IPS DF 4.7 (cell line): ENCODE results near the gene FAXDC2.

Experiments
- DNase-seq: peaks from one replicate; pipeline ENCODE4 v3.0.0-alpha.2; 2013; ENCODE audit warnings: low spot score; ENCODE audit errors: extremely low read depth

Gene FAXDC2, protein sequence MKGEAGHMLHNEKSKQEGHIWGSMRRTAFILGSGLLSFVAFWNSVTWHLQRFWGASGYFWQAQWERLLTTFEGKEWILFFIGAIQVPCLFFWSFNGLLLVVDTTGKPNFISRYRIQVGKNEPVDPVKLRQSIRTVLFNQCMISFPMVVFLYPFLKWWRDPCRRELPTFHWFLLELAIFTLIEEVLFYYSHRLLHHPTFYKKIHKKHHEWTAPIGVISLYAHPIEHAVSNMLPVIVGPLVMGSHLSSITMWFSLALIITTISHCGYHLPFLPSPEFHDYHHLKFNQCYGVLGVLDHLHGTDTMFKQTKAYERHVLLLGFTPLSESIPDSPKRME

DNA sequence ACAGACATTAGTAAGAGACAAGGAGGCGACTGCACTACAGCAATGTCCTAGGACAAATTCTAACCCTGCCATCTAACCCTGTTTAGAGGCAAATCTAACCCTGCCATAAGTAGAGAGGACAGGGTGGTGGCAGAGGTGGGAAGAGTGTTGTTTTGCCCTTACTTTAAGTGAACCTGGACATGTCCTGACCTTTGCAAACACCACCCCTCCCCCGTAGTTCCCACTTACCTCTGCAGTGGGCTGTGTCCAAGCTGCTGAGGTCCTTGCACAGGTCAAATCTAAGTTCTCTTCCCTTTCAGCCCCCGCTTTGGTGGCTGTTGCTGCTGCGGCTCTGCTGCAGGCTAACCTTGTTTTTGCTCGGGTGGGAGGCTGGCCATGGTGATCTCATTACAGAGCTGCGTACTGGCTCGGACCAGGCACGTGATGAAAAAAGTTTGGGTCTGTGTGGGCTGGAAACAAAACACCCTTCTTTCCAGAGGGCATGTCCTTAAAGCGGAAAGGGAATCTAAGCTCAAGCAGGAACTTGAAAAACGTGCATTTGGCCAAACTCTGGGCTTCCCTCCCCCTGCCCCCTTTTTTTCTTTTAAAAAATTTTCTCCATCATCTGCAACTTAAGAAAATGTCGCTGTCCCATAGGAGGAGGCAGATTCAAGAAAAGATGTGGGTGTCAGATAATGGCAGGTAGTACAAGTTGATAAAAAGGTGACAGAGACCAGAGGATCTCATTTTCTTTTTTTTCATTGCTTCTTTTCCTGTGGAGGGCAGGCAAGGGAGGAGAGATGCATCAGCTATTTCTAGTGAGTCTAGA lies at the start of gene FAXDC2:
FAXDC2 (minus strand) TSS at position 349 of the 808 bp plus-strand sequence. CDS start 12,425 bp downstream, outside the sequence.
- DNase-seq, result no peak

DNA sequence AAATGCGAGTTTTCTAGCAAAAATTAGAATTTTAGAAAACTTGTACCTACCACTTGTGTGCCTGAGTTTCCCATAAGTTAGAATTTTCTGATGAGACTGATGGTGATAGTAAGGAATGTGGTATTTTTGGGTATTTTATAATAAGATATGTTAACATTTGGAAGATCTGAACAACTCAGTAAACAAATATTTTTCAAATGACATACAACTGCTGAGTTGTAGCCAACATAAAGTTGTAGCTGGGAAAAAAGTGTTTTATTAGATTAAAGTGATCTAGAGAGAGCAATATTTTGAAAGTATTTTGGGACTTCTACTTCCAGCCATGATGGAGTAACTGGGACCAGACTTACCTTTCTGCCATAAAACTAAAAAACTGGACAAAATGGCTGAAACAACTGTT lies 49.7 kb upstream of the FAXDC2 start:
- DNase-seq, result no peak

DNA sequence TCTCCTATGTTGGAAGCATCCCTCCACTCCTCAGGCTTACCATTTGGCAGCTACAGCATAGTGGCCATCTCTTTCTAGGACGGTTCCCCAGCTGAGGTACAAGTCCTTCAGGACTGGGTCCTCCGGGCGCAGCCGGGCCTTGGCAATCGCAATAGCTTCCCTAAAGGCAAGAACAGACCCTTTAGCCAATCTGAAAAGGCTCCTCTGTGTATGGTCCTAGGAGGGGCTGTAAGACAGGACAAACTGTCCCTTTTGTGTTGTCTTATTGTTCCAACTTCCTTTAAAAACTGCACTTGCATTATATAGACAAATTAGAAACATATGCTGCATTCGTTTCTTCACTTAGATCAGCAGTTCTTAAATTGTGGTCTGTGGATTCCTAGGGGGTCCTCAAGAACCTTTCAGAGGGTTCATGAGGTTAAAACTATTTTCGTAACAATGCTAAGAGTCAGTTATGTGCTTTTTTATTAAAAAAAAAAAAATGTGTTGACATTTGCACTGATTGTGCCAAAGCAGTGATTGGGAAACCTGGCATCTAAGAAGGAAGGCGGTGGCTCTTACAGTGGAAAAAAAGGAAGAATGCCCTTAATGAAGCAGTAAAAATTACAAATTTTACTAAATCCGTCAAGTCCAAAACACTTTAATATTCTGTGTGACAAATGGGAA lies 48.9 kb upstream of the FAXDC2 start:
- no peak for DNase-seq

DNA sequence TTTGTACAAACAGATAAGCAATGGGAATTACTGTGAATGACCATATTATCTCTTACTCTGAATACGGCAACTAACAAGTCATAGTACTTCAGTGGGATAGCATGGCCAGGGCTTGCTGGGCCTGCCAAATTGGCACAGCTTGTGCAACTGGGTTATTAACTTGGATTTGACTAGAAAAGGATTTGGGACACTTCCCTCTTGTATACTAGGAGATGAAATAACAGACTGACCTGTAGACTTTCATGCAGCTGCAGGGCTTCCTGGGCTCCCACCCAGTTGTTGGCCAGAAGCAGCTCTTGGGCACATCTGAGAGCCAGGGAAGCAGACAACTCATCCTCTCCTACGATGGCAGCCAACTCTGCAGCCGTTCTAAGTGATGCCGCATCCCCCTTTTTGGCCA lies 47.8 kb upstream of the FAXDC2 start:
- DNase-seq, result no peak

DNA sequence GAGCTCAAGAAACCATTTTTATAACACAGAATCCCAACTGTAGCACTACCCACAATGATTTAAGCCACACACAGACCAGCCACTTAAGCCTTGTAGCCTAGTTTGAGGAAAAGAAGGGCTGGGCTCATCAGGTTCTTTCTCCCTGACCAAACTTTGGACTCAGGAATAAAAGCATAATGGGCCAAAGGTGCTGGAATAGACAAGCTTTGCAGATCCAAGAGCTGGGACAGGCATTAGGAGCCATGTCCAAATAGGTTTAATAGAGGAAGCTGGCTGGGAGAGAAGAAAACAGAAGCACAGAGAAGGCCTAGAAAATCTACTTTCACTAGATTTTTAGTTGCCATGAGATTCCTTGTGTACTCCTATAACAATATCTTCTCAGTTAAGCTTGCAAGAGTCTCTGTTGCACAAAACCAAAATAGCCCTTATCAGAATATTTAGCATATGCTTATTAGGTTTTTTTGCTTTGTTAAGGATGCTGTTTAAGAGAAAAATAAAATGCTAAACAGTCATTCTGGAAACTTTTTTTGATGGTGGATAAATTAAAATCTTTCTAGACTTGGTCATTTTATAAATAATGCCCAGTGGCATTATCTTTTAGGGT lies 46.3 kb upstream of the FAXDC2 start:
- no peak for DNase-seq

DNA sequence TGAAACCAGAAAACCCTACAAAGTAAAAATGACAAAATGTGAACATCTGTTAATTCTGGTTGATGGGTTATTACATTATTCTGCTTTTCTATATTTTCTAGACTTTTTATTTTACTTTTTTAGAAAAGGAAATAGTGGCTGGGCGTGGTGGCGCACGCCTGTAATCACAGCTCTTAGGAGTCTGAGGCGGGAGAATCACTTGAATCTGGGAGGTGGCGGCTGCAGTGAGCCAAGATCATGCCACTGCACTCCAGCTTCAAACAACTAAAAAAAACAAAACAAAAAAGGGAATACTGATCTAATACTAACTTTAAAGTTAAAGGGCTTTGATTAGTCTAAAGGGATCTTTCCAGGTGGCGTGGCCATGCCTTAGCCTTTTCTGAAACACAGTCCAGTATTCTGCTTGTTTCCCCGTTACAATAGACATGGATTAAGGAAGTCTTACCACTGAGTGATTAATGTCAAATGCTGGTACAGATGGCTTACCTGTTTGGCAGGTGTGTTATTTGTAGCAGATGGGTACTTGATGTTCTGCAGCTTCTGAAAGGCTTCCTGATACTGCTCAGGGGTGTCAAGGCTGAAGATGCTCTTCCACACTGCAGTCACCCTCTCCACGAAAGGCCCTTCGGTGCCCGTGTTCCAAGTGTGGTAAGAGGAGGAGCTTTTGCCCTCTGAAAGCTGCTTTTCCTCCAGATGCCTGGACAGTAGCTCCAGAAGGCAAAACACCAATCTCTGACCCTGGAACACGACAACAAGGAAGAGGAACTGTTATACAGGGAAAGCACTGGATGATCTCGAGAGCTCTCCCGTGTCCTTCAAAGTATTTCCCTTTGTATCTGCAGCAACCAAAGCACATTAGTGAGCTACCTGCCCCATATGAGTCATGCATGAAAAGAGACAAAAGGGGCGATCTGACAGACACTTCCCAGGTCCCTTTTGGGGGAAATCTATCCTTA lies 45.5 kb upstream of the FAXDC2 start:
- DNase-seq, result no peak

DNA sequence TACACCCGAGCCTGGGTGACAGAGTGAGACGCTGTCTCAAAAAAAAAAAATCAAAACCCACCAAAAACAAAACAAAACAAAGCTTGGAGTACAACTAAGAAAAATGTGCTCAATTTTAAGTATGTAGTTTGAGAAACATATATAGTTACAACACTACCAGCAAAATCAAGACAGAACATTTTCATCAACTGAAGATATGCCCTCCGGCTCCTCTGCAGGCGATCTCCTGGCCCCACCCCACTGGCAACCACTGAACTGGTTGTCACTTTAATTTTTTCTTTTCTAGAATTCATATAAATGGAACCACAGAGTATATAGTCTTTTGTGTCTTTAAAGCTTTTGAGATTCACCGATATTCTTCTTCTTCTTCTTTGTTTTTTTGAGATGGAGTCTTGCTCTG lies 43.0 kb upstream of the FAXDC2 start:
- no peak for DNase-seq

DNA sequence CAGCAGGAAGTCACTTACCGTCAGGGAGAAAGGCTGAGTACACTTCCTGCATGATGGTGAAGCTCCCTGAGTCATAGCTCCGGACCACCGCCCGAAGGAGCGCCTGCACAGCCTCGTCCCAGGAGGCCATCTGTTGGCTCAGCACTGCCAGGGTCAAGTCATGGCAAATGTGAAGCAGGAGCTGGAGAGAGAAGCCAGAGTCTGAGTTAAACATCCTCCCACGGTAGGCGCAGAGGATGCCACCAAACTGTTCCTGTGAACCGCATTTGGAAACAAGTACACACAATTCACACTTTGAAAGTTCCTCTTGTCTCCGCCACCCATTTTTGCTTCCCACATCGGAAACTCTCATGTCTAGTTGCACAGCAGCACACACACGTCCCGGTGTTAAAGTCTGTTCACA lies 42.0 kb upstream of the FAXDC2 start:
- DNase-seq, result no peak

DNA sequence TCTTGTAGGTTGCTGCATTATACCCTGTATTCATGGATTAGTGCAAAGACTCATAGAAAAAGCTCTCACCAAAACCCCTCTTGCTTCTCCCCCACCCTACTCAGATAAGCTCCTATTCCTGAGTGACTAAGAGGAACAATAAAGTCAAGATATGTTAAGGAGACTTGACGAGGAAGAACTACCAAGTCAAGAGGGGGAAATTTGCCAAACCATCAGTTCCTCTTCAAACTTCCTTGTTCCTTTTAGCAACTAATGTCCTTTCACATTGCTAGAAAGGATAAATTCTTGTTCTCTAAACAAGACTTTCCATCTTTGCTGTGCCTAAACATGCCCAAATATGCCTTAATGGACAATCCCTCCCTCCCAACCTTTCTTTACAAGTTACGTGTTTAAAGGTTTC lies 35.0 kb upstream of the FAXDC2 start:
- DNase-seq, result no peak

DNA sequence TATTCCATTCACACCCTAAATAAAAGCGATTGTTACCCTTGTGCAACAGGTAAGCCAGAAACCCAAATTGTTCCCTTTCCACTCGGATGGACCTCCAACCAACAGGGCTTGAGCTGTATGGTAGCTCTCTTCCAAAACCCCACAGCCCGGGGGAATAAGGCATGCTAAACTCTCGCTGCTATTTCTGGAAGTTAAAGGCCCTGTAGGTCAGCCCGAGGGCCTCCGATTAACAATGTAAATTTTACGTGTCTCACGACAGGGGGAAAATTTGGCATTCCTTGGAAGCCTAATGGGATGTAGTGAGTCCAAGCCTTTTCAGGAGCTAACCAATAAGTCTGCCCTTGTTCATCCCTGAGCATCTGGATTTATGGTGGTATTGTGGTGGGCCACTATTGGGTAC lies 34.0 kb upstream of the FAXDC2 start:
- DNase-seq, result no peak

DNA sequence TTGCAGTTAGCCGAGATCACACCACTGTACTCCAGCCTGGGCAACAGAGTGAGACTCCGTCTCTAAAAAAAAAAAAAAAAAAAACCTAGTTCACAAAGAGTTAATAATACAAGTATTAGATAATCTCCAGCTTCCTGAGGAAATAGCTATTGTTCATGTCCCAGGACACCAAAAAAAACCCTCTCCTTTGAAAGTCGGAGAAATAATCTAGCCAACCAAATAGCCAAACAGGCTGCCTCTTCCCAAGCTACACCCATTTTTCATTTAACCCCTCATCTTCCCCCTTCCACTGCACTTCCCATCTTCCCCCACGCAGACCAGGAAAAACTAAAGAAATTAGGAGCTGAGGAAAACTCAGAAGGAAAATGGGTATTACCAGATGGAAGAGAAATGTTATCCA lies 31.6 kb upstream of the FAXDC2 start:
- DNase-seq, result no peak

DNA sequence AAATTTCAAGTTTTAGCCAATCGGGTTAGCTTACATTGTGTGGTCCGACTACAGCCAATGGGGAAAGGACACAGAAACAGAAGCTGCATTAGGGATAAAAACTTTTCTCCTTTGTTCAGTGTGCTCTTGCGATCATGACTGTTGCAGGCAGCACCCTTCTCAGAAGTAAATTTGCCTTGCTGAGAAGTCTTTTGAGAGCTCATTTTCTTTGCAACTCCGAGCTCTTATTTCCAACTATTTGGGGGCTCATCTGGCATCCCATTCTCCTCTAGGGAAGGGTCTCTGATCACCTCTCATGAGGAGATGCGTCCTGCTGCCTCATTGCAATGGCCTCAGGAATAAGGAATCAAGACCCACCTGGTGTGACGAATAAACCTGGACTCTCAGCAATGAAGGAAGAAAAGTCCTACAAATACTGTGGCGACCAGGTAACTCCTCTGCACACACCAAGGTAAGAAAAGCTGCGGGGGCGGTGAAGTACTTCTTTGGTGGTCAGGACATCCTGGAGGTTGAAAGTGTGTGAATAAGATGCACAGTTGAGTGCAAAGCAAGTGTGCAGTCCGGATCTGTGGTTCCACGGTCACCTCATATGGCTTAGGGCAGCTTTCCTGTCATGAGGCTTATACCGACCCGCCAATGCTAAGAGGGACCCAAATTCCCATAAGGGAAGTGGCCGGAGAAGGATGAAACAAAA lies 28.4 kb upstream of the FAXDC2 start:
- no peak for DNase-seq

DNA sequence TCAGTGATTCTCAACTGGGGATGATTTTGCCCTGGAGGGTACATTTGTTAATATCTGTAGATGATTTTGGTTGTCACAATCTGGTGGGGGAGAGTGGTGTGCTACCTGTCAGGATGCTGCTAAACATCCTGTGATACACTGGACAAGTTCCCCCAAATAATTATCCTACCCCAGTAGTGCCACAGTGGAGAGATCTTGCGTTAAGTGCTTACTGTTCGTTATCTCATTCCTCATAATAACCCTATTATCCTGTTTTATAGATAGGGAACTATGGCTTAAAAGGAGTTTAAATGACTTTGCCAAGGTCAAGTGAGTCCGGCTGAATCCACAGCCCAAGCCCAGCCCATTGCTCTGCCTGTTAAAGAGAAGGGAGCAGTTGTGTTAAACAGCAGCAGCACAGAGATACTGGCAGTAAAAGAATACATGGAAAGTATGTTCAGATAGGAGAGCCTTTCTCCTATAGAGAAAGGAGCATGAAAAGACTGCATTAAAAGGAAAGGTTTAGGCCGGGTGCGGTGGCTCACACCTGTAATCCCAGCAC lies 23.5 kb upstream of the FAXDC2 start:
- no peak for DNase-seq

DNA sequence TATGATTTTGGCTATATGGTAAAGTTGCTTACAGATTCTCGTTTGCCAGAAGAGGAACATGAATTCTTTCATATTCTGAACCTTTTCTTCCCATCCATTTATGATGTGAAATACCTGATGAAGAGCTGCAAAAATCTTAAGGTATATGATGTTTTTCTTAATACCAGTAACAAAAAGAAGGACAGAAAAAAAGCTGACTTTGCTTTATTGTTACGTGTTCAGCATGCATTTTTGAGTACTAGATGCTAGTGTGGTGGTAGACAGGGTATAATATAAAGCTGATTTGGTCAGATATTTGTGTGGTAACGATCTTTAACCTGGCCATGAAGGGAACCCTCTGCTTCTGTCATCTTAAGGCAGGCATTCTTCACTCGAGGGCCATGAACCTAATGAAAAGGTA lies 21.3 kb upstream of the FAXDC2 start:
- DNase-seq, result no peak

DNA sequence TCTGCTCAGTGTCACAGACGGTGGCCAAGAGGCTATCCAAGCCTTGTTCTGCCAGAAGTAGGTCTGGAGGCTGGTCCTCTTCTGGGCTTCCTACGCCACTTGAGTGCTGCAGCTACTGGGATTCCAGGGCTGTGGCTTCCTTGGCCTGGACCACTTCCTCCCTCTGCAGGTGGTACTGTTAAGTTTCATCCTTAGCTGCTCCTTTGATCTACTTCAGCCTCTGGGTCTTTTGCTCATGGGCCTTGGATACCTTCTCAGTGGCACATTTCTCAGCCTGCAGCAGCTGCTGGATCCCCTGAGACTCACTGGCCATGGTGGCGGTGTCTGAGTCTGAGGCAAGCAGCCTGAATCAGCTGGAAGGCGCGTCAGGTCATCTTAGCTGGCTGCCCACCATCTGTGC lies 18.3 kb upstream of the FAXDC2 start:
- no peak for DNase-seq

DNA sequence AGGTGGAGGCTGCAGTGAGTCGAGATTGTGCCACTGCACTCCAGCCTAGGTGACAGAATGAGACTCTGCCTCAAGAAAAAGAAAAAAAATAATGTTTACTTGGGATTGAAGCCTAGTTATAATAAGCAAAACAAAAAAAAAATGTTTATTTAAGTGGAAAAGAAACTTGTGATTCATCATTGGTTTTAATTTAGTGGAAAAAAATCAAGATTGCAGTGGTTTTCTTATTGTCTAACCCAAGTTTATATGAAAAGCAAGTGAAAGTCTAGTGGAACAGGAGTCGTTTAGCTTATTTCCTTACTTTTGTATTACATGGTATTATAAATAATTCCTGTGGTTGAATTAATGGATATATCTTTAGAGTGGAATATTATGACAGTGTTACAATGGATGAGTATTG lies 16.4 kb upstream of the FAXDC2 start:
- DNase-seq, result no peak

DNA sequence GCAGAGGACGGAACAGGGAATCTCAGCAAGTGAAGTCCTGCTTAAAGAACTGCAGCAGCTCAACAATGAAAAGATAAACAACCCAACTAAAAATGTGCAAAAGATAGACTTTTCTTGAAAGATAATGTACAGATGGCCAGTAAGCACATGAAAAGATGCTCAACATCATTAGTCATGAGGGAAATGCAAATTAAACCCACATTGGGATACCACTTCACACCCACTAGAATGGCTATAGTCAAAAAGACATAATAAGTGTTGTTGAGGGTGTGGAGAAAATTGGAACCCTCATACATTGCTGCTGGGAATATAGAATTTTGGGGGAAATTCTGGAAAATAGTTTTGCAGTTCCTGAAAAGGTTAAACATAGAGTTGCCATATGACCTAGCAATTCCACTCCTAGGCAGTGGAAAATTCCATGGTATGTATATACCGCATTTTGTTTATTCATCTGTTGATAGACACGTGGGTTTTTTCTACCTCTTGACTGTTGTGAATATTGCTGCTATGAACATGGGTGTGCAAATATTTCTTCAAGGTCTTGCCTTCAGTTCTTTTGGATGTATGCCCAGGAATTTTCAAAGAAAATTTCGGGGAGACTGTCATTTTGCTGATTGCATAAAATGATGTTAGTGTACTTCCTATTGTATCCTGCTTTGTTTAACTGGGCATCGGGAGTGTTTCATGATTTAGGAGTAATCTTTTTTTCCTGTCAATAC lies 15.2 kb upstream of the FAXDC2 start:
- DNase-seq, result no peak

DNA sequence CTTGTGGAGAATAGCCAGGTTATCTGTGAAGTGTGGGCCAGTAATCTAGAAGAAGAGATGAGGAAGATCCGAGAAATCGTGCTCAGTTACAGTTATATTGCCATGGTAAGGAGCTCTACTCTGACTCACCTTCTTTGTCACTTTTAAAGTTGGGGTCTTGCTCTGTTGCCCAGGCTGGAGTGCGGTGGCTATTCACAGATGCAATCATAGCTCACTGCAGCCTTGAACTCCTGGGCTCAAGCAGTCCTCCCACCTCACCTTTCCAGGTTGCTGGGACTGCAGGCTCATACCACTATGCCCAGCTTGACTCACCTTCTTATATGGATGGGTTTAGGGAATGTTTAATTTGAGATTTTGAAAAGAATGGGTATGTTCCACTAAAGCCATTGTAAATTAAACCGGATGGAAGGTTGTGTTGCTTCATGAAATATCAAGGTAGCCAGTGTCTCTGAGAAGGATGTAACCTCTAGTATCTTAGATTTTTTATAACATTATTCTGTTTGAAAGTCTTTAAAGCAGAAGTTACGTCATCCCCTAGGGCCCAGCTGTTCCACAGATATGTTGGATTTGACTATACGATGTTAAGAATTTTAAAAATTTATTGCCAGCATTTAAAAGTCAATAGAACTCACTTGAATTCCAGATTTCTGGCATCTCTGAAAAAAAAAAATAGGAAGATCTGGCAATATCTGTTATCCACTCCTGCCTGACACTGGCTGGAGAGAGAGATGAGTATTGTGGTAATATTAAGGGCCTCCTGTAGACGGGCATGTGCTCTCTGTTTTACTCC lies 13.1 kb upstream of the FAXDC2 start:
- no peak for DNase-seq
